Measurements from ENCODE around the gene FAM98B. TPM values are rescaled to one million over a fixed set of nuclear protein-coding genes. Genes with fewer than 3 reads are reported as not detected.

FAM98B gene
- total RNA-seq, 1 experiment from 2014 or later: 20.5 TPM

- no peak for TF ChIP-seq CTCF (IDR thresholded peaks at IDR 0.05; ENCODE audit: unreplicated experiment)
- Mint-ChIP-seq H3K4me1 (ENCODE audit: low read depth, unreplicated experiment) (no peaks in the 10 kb centered on the region), H3K27ac (ENCODE audit: unreplicated experiment) (no peak overlapping the region), H3K4me3 (ENCODE audit: low read depth, unreplicated experiment) (no peak overlapping the region), H3K27me3 (ENCODE audit: unreplicated experiment) (no peaks in the 10 kb centered on the region), H3K9me3 (ENCODE audit: low read depth, unreplicated experiment) (no peaks in the 10 kb centered on the region), H3K36me3 (ENCODE audit: insufficient read depth, unreplicated experiment) (no peaks in the 10 kb centered on the region)
- BruUV-seq (replicated peaks): no TSS peak
- intact Hi-C loops (cut with micrococcal nuclease; ENCODE audit: unreplicated experiment): no loop called here
- CTCF ChIA-PET: no interaction called here
- DNase-seq: no peak
These were observed 63.5 kb downstream of the FAM98B start for GRCh38 chr15:38517312-38517975.

GRCh38 chr15:38518084-38518483 lies 64.2 kb downstream of the FAM98B start:
- Mint-ChIP-seq H3K27ac (ENCODE audit: unreplicated experiment) (no peak overlapping the region), H3K4me1 (ENCODE audit: low read depth, unreplicated experiment) (no peaks in the 10 kb centered on the region), H3K27me3 (ENCODE audit: unreplicated experiment) (no peaks in the 10 kb centered on the region), H3K9me3 (ENCODE audit: low read depth, unreplicated experiment) (no peaks in the 10 kb centered on the region), H3K4me3 (ENCODE audit: low read depth, unreplicated experiment) (no peak overlapping the region), H3K36me3 (ENCODE audit: insufficient read depth, unreplicated experiment) (no peaks in the 10 kb centered on the region)
- intact Hi-C loops (cut with micrococcal nuclease; ENCODE audit: unreplicated experiment): no loop called here
- no peak for DNase-seq
- CTCF ChIA-PET: no interaction called here
- TF ChIP-seq CTCF (IDR thresholded peaks at IDR 0.05; ENCODE audit: unreplicated experiment): no peak
- no TSS peak for BruUV-seq (replicated peaks)

- TF ChIP-seq CTCF (IDR thresholded peaks at IDR 0.05; ENCODE audit: unreplicated experiment): no peak
- H3K4me1 Mint-ChIP-seq (ENCODE audit: low read depth, unreplicated experiment): no peaks in the 10 kb centered on the region
- no peaks in the 10 kb centered on the region for H3K27me3 Mint-ChIP-seq (ENCODE audit: unreplicated experiment)
- no peaks in the 10 kb centered on the region for H3K9me3 Mint-ChIP-seq (ENCODE audit: low read depth, unreplicated experiment)
- no TSS peak for BruUV-seq (replicated peaks)
- no peaks in the 10 kb centered on the region for H3K36me3 Mint-ChIP-seq (ENCODE audit: insufficient read depth, unreplicated experiment)
- DNase-seq: no peak
- intact Hi-C loops (cut with micrococcal nuclease; ENCODE audit: unreplicated experiment): no loop called here
- CTCF ChIA-PET: no interaction called here
- H3K4me3 Mint-ChIP-seq (ENCODE audit: low read depth, unreplicated experiment): no peak overlapping the region
- H3K27ac Mint-ChIP-seq (ENCODE audit: unreplicated experiment): no peak overlapping the region
These were observed 66.1 kb downstream of the FAM98B start for GRCh38 chr15:38520035-38520434.

- no peak for TF ChIP-seq CTCF (IDR thresholded peaks at IDR 0.05; ENCODE audit: unreplicated experiment)
- Mint-ChIP-seq H3K27ac (ENCODE audit: unreplicated experiment) (no peak overlapping the region), H3K4me3 (ENCODE audit: low read depth, unreplicated experiment) (no peak overlapping the region), H3K9me3 (ENCODE audit: low read depth, unreplicated experiment) (no peaks in the 10 kb centered on the region), H3K27me3 (ENCODE audit: unreplicated experiment) (no peaks in the 10 kb centered on the region), H3K36me3 (ENCODE audit: insufficient read depth, unreplicated experiment) (no peaks in the 10 kb centered on the region), H3K4me1 (ENCODE audit: low read depth, unreplicated experiment) (no peaks in the 10 kb centered on the region)
- DNase-seq: no peak
- CTCF ChIA-PET: no interaction called here
- BruUV-seq (replicated peaks): no TSS peak
- intact Hi-C loops (cut with micrococcal nuclease; ENCODE audit: unreplicated experiment): no loop called here
These were observed 67.4 kb downstream of the FAM98B start for GRCh38 chr15:38521316-38521715.
